Neural progenitor cell (in vitro differentiated cells): ENCODE measurements around the gene KCNK3. TPM values are rescaled to one million over a fixed set of nuclear protein-coding genes. Genes with fewer than 3 reads are reported as not detected.

Experiments
- DNase-seq: peaks from one replicate; pipeline ENCODE4 v3.0.0-alpha.2; 2016; ENCODE audit warnings: low spot score
- H2AFZ ChIP-seq: fragments of 200-600 bp; sonication (generic); replicated peaks from 2 replicates; pipeline ENCODE4 v1.6.1; 2016; ENCODE audit warnings: antibody characterized with exemption
- H3F3A ChIP-seq: fragments of 200-600 bp; sonication (generic); 2 replicates; pipeline ENCODE4 v1.6.1; 2016; ENCODE audit warnings: antibody characterized with exemption, low read depth
- H3K27ac ChIP-seq: fragments of 200-600 bp; sonication (generic); 2 replicates; pipeline ENCODE4 v1.5.1; 2016; ENCODE audit warnings: mild to moderate bottlenecking
- H3K27me3 ChIP-seq: fragments of 200-600 bp; sonication (generic); 2 replicates; pipeline ENCODE4 v1.6.1; 2016; ENCODE audit warnings: mild to moderate bottlenecking, moderate library complexity
- H3K36me3 ChIP-seq: fragments of 200-600 bp; sonication (generic); 2 replicates; pipeline ENCODE4 v1.5.1; 2016
- H3K4me1 ChIP-seq: fragments of 200-600 bp; sonication (generic); 2 replicates; pipeline ENCODE4 v1.6.1; 2016; ENCODE audit warnings: mixed run types
- H3K4me2 ChIP-seq: fragments of 200-600 bp; sonication (generic); 2 replicates; pipeline ENCODE4 v1.6.1; 2016
- H3K4me3 ChIP-seq: fragments of 200-600 bp; sonication (generic); 2 replicates; pipeline ENCODE4 v1.5.1; 2016
- H3K79me2 ChIP-seq: fragments of 200-600 bp; sonication (generic); 2 replicates; pipeline ENCODE4 v1.6.1; 2016; ENCODE audit warnings: low read depth
- H3K9ac ChIP-seq: fragments of 200-600 bp; sonication (generic); 2 replicates; pipeline ENCODE4 v1.6.1; 2016
- H3K9me3 ChIP-seq: fragments of 200-600 bp; sonication (generic); 2 replicates; pipeline ENCODE4 v1.5.1; 2016; ENCODE audit warnings: low read depth
- H4K20me1 ChIP-seq: fragments of 200-600 bp; sonication (generic); 2 replicates; pipeline ENCODE4 v1.6.1; 2016; ENCODE audit warnings: low read depth
- H3K27ac Mint-ChIP-seq: 3 replicates; pipeline ENCODE4 v1.8.0; 2021; ENCODE audit warnings: mixed read lengths
- H3K27me3 Mint-ChIP-seq: 2 replicates; pipeline ENCODE4 v1.8.0; 2022; ENCODE audit warnings: low read depth, mild to moderate bottlenecking, inconsistent platforms, moderate library complexity, mixed read lengths; ENCODE audit not compliant: insufficient read depth
- H3K36me3 Mint-ChIP-seq: 3 replicates; pipeline ENCODE4 v1.8.0; 2021; ENCODE audit warnings: mixed read lengths
- H3K4me1 Mint-ChIP-seq: 3 replicates; pipeline ENCODE4 v1.8.0; 2021; ENCODE audit warnings: mixed read lengths
- H3K4me3 Mint-ChIP-seq: 3 replicates; pipeline ENCODE4 v1.8.0; 2021; ENCODE audit warnings: mild to moderate bottlenecking, moderate library complexity, mixed read lengths
- H3K9me3 Mint-ChIP-seq: 3 replicates; pipeline ENCODE4 v1.8.0; 2020; ENCODE audit warnings: mixed read lengths
- CTCF ChIP-seq: fragments of 200-600 bp; sonication (generic); IDR thresholded peaks from 2 replicates; pipeline ENCODE4 v1.5.1; 2017; ENCODE audit warnings: antibody characterized with exemption, mild to moderate bottlenecking
- EZH2 ChIP-seq: fragments of 200-600 bp; sonication (generic); IDR thresholded peaks from 2 replicates; pipeline ENCODE4 v1.6.1; 2017; ENCODE audit warnings: antibody characterized with exemption, mild to moderate bottlenecking, moderate library complexity
- EZH2phosphoT487 ChIP-seq: fragments of 200-600 bp; sonication (generic); IDR thresholded peaks from 2 replicates; pipeline ENCODE4 v1.6.1; 2017; ENCODE audit warnings: antibody characterized with exemption
- total RNA-seq: library from RNA; depleted of rRNA; stranded (reverse); fragments of >200 nt; gene quantifications from 2 replicates; pipeline ENCODE4 v1.2.3, GENCODE V29; 2015; ENCODE audit warnings: low replicate concordance

Gene KCNK3
- total RNA-seq, 1 donor from 2014 or later = not detected

- Histone ChIP-seq H4K20me1 (no peaks in the 10 kb centered on the region), H3K9me3 (no peaks in the 10 kb centered on the region), H3K36me3 (no peaks in the 10 kb centered on the region), H3K79me2 (no peaks in the 10 kb centered on the region), H3K27me3 (no peaks in the 10 kb centered on the region), H3K27ac (no peak overlapping the region), H3K4me3 (no peak overlapping the region), H3K4me1 (peaks cover 5% of the 10 kb centered on the region), H3K4me2 (no peak overlapping the region), H3F3A (no peaks in the 10 kb centered on the region), H3K9ac (no peak overlapping the region), H2AFZ (no peak overlapping the region)
- Mint-ChIP-seq H3K27me3 (peaks cover 10% of the 10 kb centered on the region), H3K4me1 (peaks cover 17% of the 10 kb centered on the region), H3K9me3 (no peaks in the 10 kb centered on the region), H3K27ac (peak overlapping the region; percentile 15), H3K36me3 (no peaks in the 10 kb centered on the region), H3K4me3 (no peak overlapping the region)
- DNase-seq = no peak
- TF ChIP-seq EZH2phosphoT487 (no peak), CTCF (no peak), EZH2 (no peak)
Observed at GRCh38 chr2:26716340-26716739, 23.8 kb downstream of the KCNK3 start.

- Histone ChIP-seq H3K36me3 (no peaks in the 10 kb centered on the region), H3K27ac (no peak overlapping the region), H3K79me2 (no peaks in the 10 kb centered on the region), H3K9ac (no peak overlapping the region), H3K27me3 (no peaks in the 10 kb centered on the region), H3K4me1 (peaks cover 5% of the 10 kb centered on the region), H3K4me2 (no peak overlapping the region), H3K9me3 (no peaks in the 10 kb centered on the region), H3F3A (no peaks in the 10 kb centered on the region), H3K4me3 (no peak overlapping the region), H4K20me1 (no peaks in the 10 kb centered on the region), H2AFZ (no peak overlapping the region)
- H3K27ac Mint-ChIP-seq = peak overlapping the region; percentile 15
- H3K4me3 Mint-ChIP-seq = no peak overlapping the region
- H3K4me1 Mint-ChIP-seq = peaks cover 15% of the 10 kb centered on the region
- H3K36me3 Mint-ChIP-seq = no peaks in the 10 kb centered on the region
- TF ChIP-seq EZH2phosphoT487 (no peak), EZH2 (no peak), CTCF (no peak)
- DNase-seq = no peak
- H3K27me3 Mint-ChIP-seq = peaks cover 12% of the 10 kb centered on the region
- no peaks in the 10 kb centered on the region for H3K9me3 Mint-ChIP-seq
Observed at GRCh38 chr2:26716769-26717168, 24.2 kb downstream of the KCNK3 start.

- Mint-ChIP-seq H3K4me3 (no peak overlapping the region), H3K36me3 (no peaks in the 10 kb centered on the region), H3K9me3 (no peaks in the 10 kb centered on the region), H3K4me1 (peaks cover 15% of the 10 kb centered on the region), H3K27me3 (peaks cover 12% of the 10 kb centered on the region), H3K27ac (no peak overlapping the region)
- Histone ChIP-seq H3K4me1 (peaks cover 5% of the 10 kb centered on the region), H4K20me1 (no peaks in the 10 kb centered on the region), H3K36me3 (no peaks in the 10 kb centered on the region), H3K9ac (no peak overlapping the region), H3K4me2 (no peak overlapping the region), H3K9me3 (no peaks in the 10 kb centered on the region), H3F3A (no peaks in the 10 kb centered on the region), H3K27me3 (no peaks in the 10 kb centered on the region), H3K4me3 (no peak overlapping the region), H3K27ac (no peak overlapping the region), H3K79me2 (no peaks in the 10 kb centered on the region), H2AFZ (no peak overlapping the region)
- TF ChIP-seq CTCF = no peak
- TF ChIP-seq EZH2 = no peak
- no peak for TF ChIP-seq EZH2phosphoT487
- DNase-seq = no peak
Observed at GRCh38 chr2:26717362-26717761, 24.8 kb downstream of the KCNK3 start.
